Colonic mucosa (tissue), 4 donors: ENCODE data around the gene BCL11B. TPM values are rescaled to one million over a fixed set of nuclear protein-coding genes. Genes with fewer than 3 reads are reported as not detected.

Source experiments
- DNase-seq: peaks from one replicate; pipeline ENCODE4 v3.0.0-alpha.2; 2020
- H3K27ac ChIP-seq: fragments of 200-600 bp; one replicate; pipeline ENCODE4 v1.8.0; 2021
- H3K27me3 ChIP-seq: fragments of 200-600 bp; one replicate; pipeline ENCODE4 v1.8.0; 2021
- H3K36me3 ChIP-seq: fragments of 200-600 bp; one replicate; pipeline ENCODE4 v1.8.0; 2021
- H3K4me1 ChIP-seq: fragments of 200-600 bp; one replicate; pipeline ENCODE4 v1.8.0; 2021; ENCODE audit warnings: mild to moderate bottlenecking
- H3K4me3 ChIP-seq: fragments of 200-600 bp; one replicate; pipeline ENCODE4 v1.8.0; 2021
- H3K9ac ChIP-seq, 2 donors: one replicate each; pipeline ENCODE4 v1.7.0; 2013; ENCODE audit warnings: control low read depth in 2 of 2, low read depth in 2 of 2, low read length in 2 of 2
- H3K9me3 ChIP-seq: fragments of 200-600 bp; one replicate; pipeline ENCODE4 v1.8.0; 2021
- intact Hi-C: fragments of 100-400 bp; cut with DNase I; formaldehyde crosslinking; loops from one replicate; pipeline ENCODE4 v1.14.1; 2022
- total RNA-seq, 2 donors: library from RNA; stranded (reverse); fragmentation: NEBNext Ultra II Directional in 1 of 2; extraction: Animal tissue kit (Norgen Biotek cat#: 25700) in 1 of 2; gene quantifications; one replicate each; pipeline ENCODE4 v1.2.1, GENCODE V29; 2021
- TF ChIP-seq, protein P1 (sequence below): fragments of 200-600 bp; IDR thresholded peaks from one replicate; pipeline ENCODE4 v1.8.0; 2022; ENCODE audit warnings: antibody characterized with exemption, mild to moderate bottlenecking
- donor health status: healthy.
- donor health status: DM: no; HTN: no; CAD: no.
- donor health status: DM: no; HTN: no; CAD: no.

Gene BCL11B
- total RNA-seq, 2 donors from 2014 or later, result 5.6 to 10.4 TPM

GRCh38 chr14:99175331-99176155, 96.5 kb downstream of the BCL11B start:
- H3K4me1 ChIP-seq, result no peaks in the 10 kb centered on the region
- no peak overlapping the region for H3K27ac ChIP-seq
- no peak for DNase-seq
- no peaks in the 10 kb centered on the region for H3K36me3 ChIP-seq
- H3K4me3 ChIP-seq, result no peak overlapping the region
- no peak overlapping the region for H3K9ac ChIP-seq
- H3K27me3 ChIP-seq, result no peaks in the 10 kb centered on the region
- TF ChIP-seq, protein P1, sequence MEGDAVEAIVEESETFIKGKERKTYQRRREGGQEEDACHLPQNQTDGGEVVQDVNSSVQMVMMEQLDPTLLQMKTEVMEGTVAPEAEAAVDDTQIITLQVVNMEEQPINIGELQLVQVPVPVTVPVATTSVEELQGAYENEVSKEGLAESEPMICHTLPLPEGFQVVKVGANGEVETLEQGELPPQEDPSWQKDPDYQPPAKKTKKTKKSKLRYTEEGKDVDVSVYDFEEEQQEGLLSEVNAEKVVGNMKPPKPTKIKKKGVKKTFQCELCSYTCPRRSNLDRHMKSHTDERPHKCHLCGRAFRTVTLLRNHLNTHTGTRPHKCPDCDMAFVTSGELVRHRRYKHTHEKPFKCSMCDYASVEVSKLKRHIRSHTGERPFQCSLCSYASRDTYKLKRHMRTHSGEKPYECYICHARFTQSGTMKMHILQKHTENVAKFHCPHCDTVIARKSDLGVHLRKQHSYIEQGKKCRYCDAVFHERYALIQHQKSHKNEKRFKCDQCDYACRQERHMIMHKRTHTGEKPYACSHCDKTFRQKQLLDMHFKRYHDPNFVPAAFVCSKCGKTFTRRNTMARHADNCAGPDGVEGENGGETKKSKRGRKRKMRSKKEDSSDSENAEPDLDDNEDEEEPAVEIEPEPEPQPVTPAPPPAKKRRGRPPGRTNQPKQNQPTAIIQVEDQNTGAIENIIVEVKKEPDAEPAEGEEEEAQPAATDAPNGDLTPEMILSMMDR, result no peak
- H3K9me3 ChIP-seq, result no peaks in the 10 kb centered on the region
- intact Hi-C loops, result no loop called here

DNA sequence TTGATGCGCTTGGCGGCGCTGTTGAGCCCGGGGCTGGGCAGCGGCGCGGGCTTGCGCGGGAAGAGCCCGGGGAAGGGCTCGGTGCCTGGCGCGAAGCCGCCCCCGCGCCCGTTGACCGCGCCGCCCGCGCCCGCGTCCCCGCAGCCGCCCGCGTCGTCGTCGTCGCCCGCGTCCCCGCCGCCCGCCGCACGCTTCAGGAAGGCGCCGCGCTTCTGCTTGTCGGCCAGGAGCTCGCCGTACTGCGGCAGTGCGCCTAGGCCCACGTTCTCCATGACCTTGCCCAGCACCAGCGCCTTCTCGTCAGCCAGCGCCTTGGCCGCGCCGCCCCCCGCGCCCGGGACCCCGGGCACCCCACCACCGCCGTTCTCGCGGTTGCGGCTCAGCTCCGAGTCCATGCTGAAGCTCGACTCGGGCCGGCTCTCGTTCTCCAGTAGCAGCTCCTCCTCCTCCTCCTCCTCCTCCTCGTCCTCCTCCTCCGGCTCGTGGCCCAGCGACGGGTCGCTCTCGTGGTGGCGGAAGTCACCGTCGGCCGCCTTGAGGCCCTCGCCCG, 97.2 kb downstream of the BCL11B start:
- intact Hi-C loops, result no loop called here
- no peak overlapping the region for H3K9ac ChIP-seq
- H3K36me3 ChIP-seq, result no peaks in the 10 kb centered on the region
- no peak for DNase-seq
- no peak overlapping the region for H3K4me3 ChIP-seq
- no peaks in the 10 kb centered on the region for H3K4me1 ChIP-seq
- H3K27ac ChIP-seq, result no peak overlapping the region
- TF ChIP-seq, protein P1, result no peak
- H3K27me3 ChIP-seq, result no peaks in the 10 kb centered on the region
- no peaks in the 10 kb centered on the region for H3K9me3 ChIP-seq

GRCh38 chr14:99174081-99174769, 97.8 kb downstream of the BCL11B start:
- Histone ChIP-seq H3K9ac (no peak overlapping the region), H3K36me3 (no peaks in the 10 kb centered on the region), H3K27ac (no peak overlapping the region), H3K9me3 (no peaks in the 10 kb centered on the region), H3K4me1 (no peaks in the 10 kb centered on the region), H3K27me3 (no peaks in the 10 kb centered on the region), H3K4me3 (no peak overlapping the region)
- intact Hi-C loops, result no loop called here
- TF ChIP-seq, protein P1, result no peak
- no peak for DNase-seq

DNA sequence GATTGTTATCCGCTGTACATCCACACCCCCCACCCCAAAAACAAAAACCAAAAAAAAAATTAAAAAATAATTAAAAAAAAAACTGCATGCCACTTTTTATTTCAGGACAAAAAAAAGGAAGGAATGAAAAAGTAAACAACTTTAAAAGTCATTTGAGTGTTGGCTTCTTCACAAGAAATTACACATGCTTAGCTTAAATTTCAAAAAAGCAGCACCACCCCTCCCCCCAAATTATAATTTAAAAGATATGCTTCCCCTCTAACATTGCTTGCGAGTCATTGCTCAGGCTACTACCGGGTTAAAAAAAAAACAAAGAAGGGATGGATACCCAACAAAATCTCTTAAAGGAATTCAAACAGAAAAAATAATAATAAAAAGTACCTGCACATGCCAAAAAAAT, 98.5 kb downstream of the BCL11B start:
- intact Hi-C loops, result no loop called here

DNA sequence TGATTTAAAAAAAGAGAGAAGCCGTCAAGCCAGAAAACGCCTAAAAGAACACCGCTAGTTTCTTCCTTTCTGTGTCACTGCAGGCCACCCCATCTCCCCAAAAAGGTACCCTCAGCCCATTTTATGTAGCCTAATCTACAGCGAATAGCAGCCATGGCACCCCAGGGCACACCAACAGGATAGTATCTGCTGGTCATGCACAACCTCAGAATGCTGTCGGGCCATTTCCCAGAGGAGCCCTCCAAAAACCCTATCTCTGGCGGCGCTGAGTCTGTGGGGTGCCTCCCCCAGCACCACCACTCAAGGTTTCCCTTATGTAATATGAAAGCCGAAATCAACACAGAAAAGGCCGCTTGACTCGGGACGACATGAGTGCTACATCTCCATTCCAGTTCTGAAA, 98.9 kb downstream of the BCL11B start:
- intact Hi-C loops, result no loop called here
- no peak for DNase-seq
- no peaks in the 10 kb centered on the region for H3K27me3 ChIP-seq
- H3K36me3 ChIP-seq, result no peaks in the 10 kb centered on the region
- TF ChIP-seq, protein P1, result no peak
- no peaks in the 10 kb centered on the region for H3K9me3 ChIP-seq
- H3K4me3 ChIP-seq, result no peak overlapping the region
- no peaks in the 10 kb centered on the region for H3K4me1 ChIP-seq
- H3K27ac ChIP-seq, result no peak overlapping the region
- no peak overlapping the region for H3K9ac ChIP-seq

More for the DNA sequence above, 98.5 kb downstream of the BCL11B start:
- Histone ChIP-seq H3K9me3 (no peaks in the 10 kb centered on the region), H3K27ac (no peak overlapping the region), H3K36me3 (no peaks in the 10 kb centered on the region), H3K4me1 (no peaks in the 10 kb centered on the region), H3K4me3 (no peak overlapping the region), H3K27me3 (no peaks in the 10 kb centered on the region), H3K9ac (no peak overlapping the region)
- DNase-seq, result no peak
- TF ChIP-seq, protein P1, result no peak
